Measurements from ENCODE around the gene CPPED1. TPM values are rescaled to one million over a fixed set of nuclear protein-coding genes. Genes with fewer than 3 reads are reported as not detected.

CPPED1 gene
- total RNA-seq, 1 donor from 2014 or later = 9.7 TPM

DNA sequence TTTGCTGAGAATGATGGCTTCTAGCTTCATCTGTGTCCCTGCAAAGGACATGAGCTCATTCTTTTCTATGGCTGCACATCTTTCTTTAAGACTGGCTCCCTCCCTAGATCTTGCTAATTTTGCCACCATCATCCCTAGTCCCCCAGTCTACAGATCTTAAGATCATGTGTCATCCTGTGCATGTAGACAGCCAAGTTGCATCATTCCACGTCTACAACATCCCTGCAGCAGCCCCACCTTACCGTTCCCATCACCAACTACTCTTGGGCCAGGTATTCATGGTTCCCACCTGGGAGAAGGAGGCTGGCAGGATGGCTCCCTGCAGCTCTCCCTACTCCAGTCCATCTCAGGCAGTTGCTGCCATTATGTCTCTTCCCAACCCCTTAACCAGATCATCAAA, 12.3 kb downstream of the CPPED1 start:
- no peak for TF ChIP-seq EZH2phosphoT487 (IDR thresholded peaks at IDR 0.05)
- no peak for TF ChIP-seq CTCF (IDR thresholded peaks at IDR 0.05)
- no peak for TF ChIP-seq EZH2 (IDR thresholded peaks at IDR 0.05)
- Histone ChIP-seq H3K9ac (no peak overlapping the region), H3K9me3 (ENCODE audit: low read depth) (no peaks in the 10 kb centered on the region), H3K4me2 (no peak overlapping the region), H3K36me3 (no peaks in the 10 kb centered on the region), H4K20me1 (ENCODE audit: low read depth) (no peaks in the 10 kb centered on the region), H2AFZ (replicated peaks) (no peak overlapping the region), H3K79me2 (ENCODE audit: low read depth) (no peaks in the 10 kb centered on the region), H3F3A (ENCODE audit: low read depth) (no peaks in the 10 kb centered on the region), H3K27me3 (no peaks in the 10 kb centered on the region), H3K27ac (no peak overlapping the region), H3K4me3 (no peak overlapping the region), H3K4me1 (no peaks in the 10 kb centered on the region)
- no peak for DNase-seq (ENCODE audit: low spot score)
- Mint-ChIP-seq H3K27ac (no peak overlapping the region), H3K9me3 (peaks cover 5% of the 10 kb centered on the region), H3K4me3 (no peak overlapping the region), H3K4me1 (no peaks in the 10 kb centered on the region), H3K27me3 (ENCODE audit: insufficient read depth, low read depth) (peaks cover 2% of the 10 kb centered on the region), H3K36me3 (no peaks in the 10 kb centered on the region)

- no peaks in the 10 kb centered on the region for H3K4me1 ChIP-seq
- no peaks in the 10 kb centered on the region for H4K20me1 ChIP-seq (ENCODE audit: low read depth)
- Mint-ChIP-seq H3K9me3 (peaks cover 5% of the 10 kb centered on the region), H3K36me3 (no peaks in the 10 kb centered on the region), H3K4me1 (no peaks in the 10 kb centered on the region), H3K27ac (no peak overlapping the region), H3K4me3 (no peak overlapping the region), H3K27me3 (ENCODE audit: insufficient read depth, low read depth) (peaks cover 2% of the 10 kb centered on the region)
- H3K4me2 ChIP-seq = no peak overlapping the region
- no peak for DNase-seq (ENCODE audit: low spot score)
- no peak overlapping the region for H2AFZ ChIP-seq (replicated peaks)
- H3K4me3 ChIP-seq = no peak overlapping the region
- no peak for TF ChIP-seq CTCF (IDR thresholded peaks at IDR 0.05)
- TF ChIP-seq EZH2 (IDR thresholded peaks at IDR 0.05) = no peak
- no peak for TF ChIP-seq EZH2phosphoT487 (IDR thresholded peaks at IDR 0.05)
- no peaks in the 10 kb centered on the region for H3K36me3 ChIP-seq
- H3K27ac ChIP-seq = no peak overlapping the region
- no peak overlapping the region for H3K9ac ChIP-seq
- H3K79me2 ChIP-seq (ENCODE audit: low read depth) = no peaks in the 10 kb centered on the region
- no peaks in the 10 kb centered on the region for H3F3A ChIP-seq (ENCODE audit: low read depth)
- no peaks in the 10 kb centered on the region for H3K27me3 ChIP-seq
- H3K9me3 ChIP-seq (ENCODE audit: low read depth) = no peaks in the 10 kb centered on the region
Measured at GRCh38 chr16:12788758-12789157, 14.9 kb downstream of the CPPED1 start.

DNA sequence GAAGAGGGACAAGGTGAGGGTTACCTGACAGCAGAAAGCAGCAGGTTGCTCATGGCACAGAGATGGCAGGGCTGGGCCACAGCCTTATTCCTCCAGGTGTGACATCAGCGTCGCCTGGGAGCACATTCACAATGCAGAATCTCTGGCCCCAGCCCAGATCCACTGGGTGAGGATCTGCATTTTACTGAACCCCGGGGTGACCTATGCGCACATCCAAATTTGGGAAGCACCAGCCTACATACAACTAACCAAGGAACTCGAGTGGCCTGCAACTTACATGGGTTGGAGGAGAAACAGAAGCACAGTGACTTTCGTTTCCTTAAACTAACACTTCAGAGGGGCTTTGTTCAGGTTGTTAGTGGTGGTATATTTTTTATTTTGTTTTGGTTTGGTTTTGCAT, 17.6 kb downstream of the CPPED1 start:
- H3K27ac ChIP-seq = no peak overlapping the region
- no peak overlapping the region for H3K4me3 ChIP-seq
- no peaks in the 10 kb centered on the region for H3K4me1 Mint-ChIP-seq
- H3K4me2 ChIP-seq = no peak overlapping the region
- no peaks in the 10 kb centered on the region for H3K4me1 ChIP-seq
- TF ChIP-seq EZH2 (IDR thresholded peaks at IDR 0.05) (no peak), CTCF (IDR thresholded peaks at IDR 0.05) (no peak), EZH2phosphoT487 (IDR thresholded peaks at IDR 0.05) (no peak)
- no peak overlapping the region for H3K4me3 Mint-ChIP-seq
- no peaks in the 10 kb centered on the region for H3K9me3 Mint-ChIP-seq
- H3K36me3 Mint-ChIP-seq = peaks cover 1% of the 10 kb centered on the region
- H3K79me2 ChIP-seq (ENCODE audit: low read depth) = no peaks in the 10 kb centered on the region
- no peak overlapping the region for H3K9ac ChIP-seq
- no peak overlapping the region for H2AFZ ChIP-seq (replicated peaks)
- no peaks in the 10 kb centered on the region for H4K20me1 ChIP-seq (ENCODE audit: low read depth)
- no peaks in the 10 kb centered on the region for H3K27me3 ChIP-seq
- no peaks in the 10 kb centered on the region for H3K36me3 ChIP-seq
- no peaks in the 10 kb centered on the region for H3F3A ChIP-seq (ENCODE audit: low read depth)
- no peaks in the 10 kb centered on the region for H3K9me3 ChIP-seq (ENCODE audit: low read depth)
- no peak overlapping the region for H3K27ac Mint-ChIP-seq
- H3K27me3 Mint-ChIP-seq (ENCODE audit: insufficient read depth, low read depth) = no peaks in the 10 kb centered on the region
- no peak for DNase-seq (ENCODE audit: low spot score)
